Astrocyte (in vitro differentiated cells and primary cell): ENCODE results near the gene TROAP. TPM values are rescaled to one million over a fixed set of nuclear protein-coding genes. Genes with fewer than 3 reads are reported as not detected.

Source experiments
- DNase-seq: peaks from one replicate; pipeline ENCODE4 v3.0.0-alpha.2; 2010; ENCODE audit warnings: low read depth
- FAIRE-seq: peaks from 2 replicates; lab custom pipeline; 2011; peaks lifted over from hg19 to GRCh38; lab: Jason Lieb, UNC
- H2AFZ ChIP-seq: 2 replicates; pipeline ENCODE4 v1.6.0; 2012; ENCODE audit warnings: low read depth, low read length, inconsistent platforms
- H3K27ac ChIP-seq: 2 replicates; pipeline ENCODE4 v1.5.1; 2011; ENCODE audit warnings: low read depth, low read length, inconsistent platforms
- H3K27me3 ChIP-seq: 2 replicates; pipeline ENCODE4 v1.6.0; 2011; ENCODE audit warnings: low read length, inconsistent platforms; ENCODE audit not compliant: insufficient read depth
- H3K36me3 ChIP-seq: 2 replicates; pipeline ENCODE4 v1.5.1; 2011; ENCODE audit warnings: low read length, inconsistent platforms; ENCODE audit not compliant: insufficient read depth
- H3K4me1 ChIP-seq: 2 replicates; pipeline ENCODE4 v1.5.1; 2011; ENCODE audit warnings: low read length, inconsistent platforms; ENCODE audit not compliant: insufficient read depth
- H3K4me2 ChIP-seq: 2 replicates; pipeline ENCODE4 v1.6.0; 2012; ENCODE audit warnings: low read length, inconsistent platforms
- H3K4me3 ChIP-seq: 2 replicates; pipeline ENCODE4 v1.5.1; 2011; ENCODE audit warnings: low read depth, mild to moderate bottlenecking, low read length, inconsistent platforms; ENCODE audit not compliant: insufficient read depth
- H3K79me2 ChIP-seq: 2 replicates; pipeline ENCODE4 v1.6.0; 2012; ENCODE audit warnings: mild to moderate bottlenecking, low read length, inconsistent platforms; ENCODE audit not compliant: insufficient read depth
- H3K9ac ChIP-seq: 2 replicates; pipeline ENCODE4 v1.6.0; 2012; ENCODE audit warnings: mild to moderate bottlenecking, low read length, inconsistent platforms
- H3K9me3 ChIP-seq: 2 replicates; pipeline ENCODE4 v1.5.1; 2012; ENCODE audit warnings: low read depth, mild to moderate bottlenecking, low read length, inconsistent platforms; ENCODE audit not compliant: insufficient read depth
- H4K20me1 ChIP-seq: 2 replicates; pipeline ENCODE4 v1.6.0; 2012; ENCODE audit warnings: low read length, inconsistent platforms; ENCODE audit not compliant: insufficient read depth
- H3K27ac Mint-ChIP-seq: one replicate; pipeline ENCODE4 v1.8.0; 2021; ENCODE audit warnings: mild to moderate bottlenecking, mixed read lengths; ENCODE audit not compliant: unreplicated experiment
- H3K27me3 Mint-ChIP-seq: one replicate; pipeline ENCODE4 v1.8.0; 2021; ENCODE audit warnings: low read depth, mixed read lengths; ENCODE audit not compliant: unreplicated experiment
- H3K36me3 Mint-ChIP-seq: one replicate; pipeline ENCODE4 v1.8.0; 2021; ENCODE audit warnings: low read depth, mixed read lengths; ENCODE audit not compliant: unreplicated experiment
- H3K4me1 Mint-ChIP-seq: one replicate; pipeline ENCODE4 v1.8.0; 2021; ENCODE audit warnings: low read depth, mixed read lengths; ENCODE audit not compliant: unreplicated experiment
- H3K4me3 Mint-ChIP-seq: one replicate; pipeline ENCODE4 v1.8.0; 2021; ENCODE audit warnings: mild to moderate bottlenecking, moderate library complexity, mixed read lengths; ENCODE audit not compliant: unreplicated experiment
- H3K9me3 Mint-ChIP-seq: one replicate; pipeline ENCODE4 v1.8.0; 2021; ENCODE audit warnings: mild to moderate bottlenecking, mixed read lengths; ENCODE audit not compliant: unreplicated experiment
- EZH2 ChIP-seq: IDR thresholded peaks from 2 replicates; pipeline ENCODE4 v1.6.1; 2012; ENCODE audit warnings: mild to moderate bottlenecking, low read length, inconsistent platforms; ENCODE audit not compliant: insufficient read depth
- total RNA-seq: library from RNA; stranded (reverse); gene quantifications from 2 replicates; pipeline ENCODE4 v1.2.1, GENCODE V29; 2021
- TF ChIP-seq, protein P1 (sequence below): IDR thresholded peaks from 2 replicates; pipeline ENCODE4 v1.5.1; 2011; ENCODE audit warnings: low read depth, mild to moderate bottlenecking, inconsistent platforms, low read length, moderate library complexity; ENCODE audit not compliant: insufficient read depth

TROAP gene
- total RNA-seq, 1 donor from 2014 or later: 2.7 TPM

DNA sequence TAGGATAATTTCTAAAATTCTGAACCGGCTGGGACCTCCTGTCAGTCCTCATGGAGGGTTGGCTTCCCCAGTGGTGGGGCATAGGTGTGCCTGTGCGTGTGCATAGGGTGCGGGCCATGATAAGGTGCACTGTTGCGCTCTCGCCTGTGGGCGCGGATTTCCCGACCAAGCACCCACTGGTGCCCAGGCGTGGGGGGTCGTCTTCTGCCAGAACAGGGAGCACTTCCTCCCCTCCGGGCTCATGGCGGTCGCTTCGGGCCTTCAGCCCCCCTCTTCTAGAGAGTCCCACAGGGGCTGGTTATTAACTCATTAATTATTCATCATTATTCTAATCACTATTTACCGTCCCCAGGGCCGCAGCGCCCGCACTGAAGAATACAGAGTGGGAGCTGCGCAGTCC is 11.2 kb downstream of the TROAP start:
- no peak for FAIRE-seq
- H3K27me3 Mint-ChIP-seq: peaks cover 78% of the 10 kb centered on the region

DNA sequence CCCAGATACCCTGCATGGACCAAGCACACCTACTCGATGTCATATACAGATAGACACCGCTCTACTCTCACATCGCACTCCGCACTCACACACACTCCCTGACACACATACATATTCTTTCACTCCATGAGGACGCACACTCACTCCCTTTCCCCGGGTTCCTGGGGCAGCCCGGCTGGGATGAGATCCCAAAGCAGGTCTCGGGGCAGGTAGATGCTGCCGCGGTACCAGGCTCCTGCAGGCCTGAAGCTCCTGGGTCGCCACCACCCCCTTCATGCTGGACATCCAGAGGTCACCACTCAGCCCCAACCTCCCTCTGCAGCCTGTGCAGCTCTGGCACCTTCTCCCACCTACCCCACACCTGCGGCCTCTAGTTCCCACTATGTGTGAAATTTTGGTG is 11.6 kb downstream of the TROAP start:
- peaks cover 78% of the 10 kb centered on the region for H3K27me3 Mint-ChIP-seq
- H3K4me2 ChIP-seq: no peak overlapping the region

More for the DNA sequence above, 11.2 kb downstream of the TROAP start:
- H3K9me3 Mint-ChIP-seq: peaks cover 12% of the 10 kb centered on the region
- Histone ChIP-seq H3K4me2 (no peak overlapping the region), H2AFZ (no peak overlapping the region), H3K79me2 (no peaks in the 10 kb centered on the region), H3K27ac (no peak overlapping the region), H3K27me3 (peaks cover 56% of the 10 kb centered on the region), H3K36me3 (no peaks in the 10 kb centered on the region), H3K4me3 (no peak overlapping the region), H3K9me3 (peaks cover 3% of the 10 kb centered on the region), H3K4me1 (peaks cover 3% of the 10 kb centered on the region), H4K20me1 (peaks cover 8% of the 10 kb centered on the region), H3K9ac (no peak overlapping the region)
- no peaks in the 10 kb centered on the region for H3K4me1 Mint-ChIP-seq
- peaks cover 9% of the 10 kb centered on the region for H3K36me3 Mint-ChIP-seq
- no peak for TF ChIP-seq EZH2
- TF ChIP-seq, protein P1, sequence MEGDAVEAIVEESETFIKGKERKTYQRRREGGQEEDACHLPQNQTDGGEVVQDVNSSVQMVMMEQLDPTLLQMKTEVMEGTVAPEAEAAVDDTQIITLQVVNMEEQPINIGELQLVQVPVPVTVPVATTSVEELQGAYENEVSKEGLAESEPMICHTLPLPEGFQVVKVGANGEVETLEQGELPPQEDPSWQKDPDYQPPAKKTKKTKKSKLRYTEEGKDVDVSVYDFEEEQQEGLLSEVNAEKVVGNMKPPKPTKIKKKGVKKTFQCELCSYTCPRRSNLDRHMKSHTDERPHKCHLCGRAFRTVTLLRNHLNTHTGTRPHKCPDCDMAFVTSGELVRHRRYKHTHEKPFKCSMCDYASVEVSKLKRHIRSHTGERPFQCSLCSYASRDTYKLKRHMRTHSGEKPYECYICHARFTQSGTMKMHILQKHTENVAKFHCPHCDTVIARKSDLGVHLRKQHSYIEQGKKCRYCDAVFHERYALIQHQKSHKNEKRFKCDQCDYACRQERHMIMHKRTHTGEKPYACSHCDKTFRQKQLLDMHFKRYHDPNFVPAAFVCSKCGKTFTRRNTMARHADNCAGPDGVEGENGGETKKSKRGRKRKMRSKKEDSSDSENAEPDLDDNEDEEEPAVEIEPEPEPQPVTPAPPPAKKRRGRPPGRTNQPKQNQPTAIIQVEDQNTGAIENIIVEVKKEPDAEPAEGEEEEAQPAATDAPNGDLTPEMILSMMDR: no peak
- H3K27ac Mint-ChIP-seq: no peak overlapping the region
- no peak for DNase-seq
- no peak overlapping the region for H3K4me3 Mint-ChIP-seq

More for the DNA sequence above, 11.6 kb downstream of the TROAP start:
- peaks cover 12% of the 10 kb centered on the region for H3K9me3 Mint-ChIP-seq
- H4K20me1 ChIP-seq: peaks cover 8% of the 10 kb centered on the region
- peaks cover 9% of the 10 kb centered on the region for H3K36me3 Mint-ChIP-seq
- no peak overlapping the region for H2AFZ ChIP-seq
- no peak overlapping the region for H3K9ac ChIP-seq
- FAIRE-seq (no peak), DNase-seq (no peak)
- no peak overlapping the region for H3K4me3 Mint-ChIP-seq
- H3K27ac Mint-ChIP-seq: no peak overlapping the region
- H3K4me1 ChIP-seq: peaks cover 3% of the 10 kb centered on the region
- no peaks in the 10 kb centered on the region for H3K4me1 Mint-ChIP-seq
- no peak for TF ChIP-seq EZH2
- TF ChIP-seq, protein P1: no peak
- H3K36me3 ChIP-seq: no peaks in the 10 kb centered on the region
- no peak overlapping the region for H3K27ac ChIP-seq
- no peaks in the 10 kb centered on the region for H3K79me2 ChIP-seq
- peaks cover 3% of the 10 kb centered on the region for H3K9me3 ChIP-seq
- H3K27me3 ChIP-seq: peaks cover 57% of the 10 kb centered on the region
- no peak overlapping the region for H3K4me3 ChIP-seq
